ENCODE results near the gene RERG. TPM values are rescaled to one million over a fixed set of nuclear protein-coding genes. Genes with fewer than 3 reads are reported as not detected.

Gene RERG
- total RNA-seq, 2 experiments from 2014 or later, result not detected

DNA sequence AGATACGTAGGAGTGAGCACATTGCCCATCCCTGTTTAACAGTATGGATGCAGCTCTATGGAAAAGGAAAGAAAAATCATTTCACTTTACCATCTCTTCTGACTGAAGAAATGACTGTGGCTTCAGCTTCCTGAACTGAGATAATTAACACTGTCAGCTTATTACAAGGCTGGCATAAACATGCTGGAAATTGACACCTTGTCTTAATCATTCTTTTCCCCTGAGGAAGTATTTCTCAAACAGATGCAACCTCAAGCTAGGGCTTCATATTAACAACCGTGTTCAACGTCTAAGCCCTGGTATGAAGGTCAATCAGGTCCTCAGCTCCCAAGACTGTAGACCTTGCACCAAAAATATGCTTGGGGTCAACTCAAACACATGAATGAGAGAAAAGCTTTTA lies 25.0 kb downstream of the RERG start:
- Mint-ChIP-seq H3K9me3 (no peaks in the 10 kb centered on the region), H3K4me3 (no peak overlapping the region), H3K36me3 (ENCODE audit: low read depth) (no peaks in the 10 kb centered on the region), H3K4me1 (ENCODE audit: low read depth) (no peaks in the 10 kb centered on the region), H3K27ac (no peak overlapping the region), H3K27me3 (peaks cover 23% of the 10 kb centered on the region)
- Histone ChIP-seq H3K4me1 (ENCODE audit: insufficient read depth, low read length) (no peaks in the 10 kb centered on the region), H3K36me3 (ENCODE audit: insufficient read depth, low read length) (no peaks in the 10 kb centered on the region), H3K27me3 (ENCODE audit: control insufficient read depth in 1 of 2, insufficient read depth in 2 of 2, low read length in 2 of 2) (no peaks in the 10 kb centered on the region), H3K4me3 (ENCODE audit: low read length) (no peak overlapping the region), H3K9me3 (ENCODE audit: control insufficient read depth in 1 of 2, insufficient read depth in 1 of 2, low read length in 2 of 2) (no peaks in the 10 kb centered on the region), H3K27ac (ENCODE audit: low read depth in 1 of 2, low read length in 2 of 2) (no peak overlapping the region)
- CTCF ChIA-PET, result no interaction called here
- POLR2A ChIA-PET, result no interaction called here
- no peak for ATAC-seq (ENCODE audit: poor library complexity)
- no peak for DNase-seq
- no peak for TF ChIP-seq CTCF (IDR thresholded peaks at IDR 0.05)
- intact Hi-C loops (cut with DNase I, micrococcal nuclease), result no loop called here

- Histone ChIP-seq H3K27ac (ENCODE audit: low read depth in 1 of 2, low read length in 2 of 2) (no peak overlapping the region), H3K4me1 (ENCODE audit: insufficient read depth, low read length) (no peaks in the 10 kb centered on the region), H3K9me3 (ENCODE audit: control insufficient read depth in 1 of 2, insufficient read depth in 1 of 2, low read length in 2 of 2) (no peaks in the 10 kb centered on the region), H3K27me3 (ENCODE audit: control insufficient read depth in 1 of 2, insufficient read depth in 2 of 2, low read length in 2 of 2) (no peaks in the 10 kb centered on the region), H3K4me3 (ENCODE audit: low read length) (no peak overlapping the region), H3K36me3 (ENCODE audit: insufficient read depth, low read length) (no peaks in the 10 kb centered on the region)
- ATAC-seq (ENCODE audit: poor library complexity) (no peak), DNase-seq (no peak)
- H3K27ac Mint-ChIP-seq, result no peak overlapping the region
- H3K9me3 Mint-ChIP-seq, result no peaks in the 10 kb centered on the region
- POLR2A ChIA-PET, result no interaction called here
- no peaks in the 10 kb centered on the region for H3K4me1 Mint-ChIP-seq (ENCODE audit: low read depth)
- H3K36me3 Mint-ChIP-seq (ENCODE audit: low read depth), result no peaks in the 10 kb centered on the region
- no peak for TF ChIP-seq CTCF (IDR thresholded peaks at IDR 0.05)
- peaks cover 19% of the 10 kb centered on the region for H3K27me3 Mint-ChIP-seq
- H3K4me3 Mint-ChIP-seq, result no peak overlapping the region
- intact Hi-C loops (cut with DNase I, micrococcal nuclease), result no loop called here
- CTCF ChIA-PET, result no interaction called here
Observed at GRCh38 chr12:15194456-15195368, 26.5 kb downstream of the RERG start.

DNA sequence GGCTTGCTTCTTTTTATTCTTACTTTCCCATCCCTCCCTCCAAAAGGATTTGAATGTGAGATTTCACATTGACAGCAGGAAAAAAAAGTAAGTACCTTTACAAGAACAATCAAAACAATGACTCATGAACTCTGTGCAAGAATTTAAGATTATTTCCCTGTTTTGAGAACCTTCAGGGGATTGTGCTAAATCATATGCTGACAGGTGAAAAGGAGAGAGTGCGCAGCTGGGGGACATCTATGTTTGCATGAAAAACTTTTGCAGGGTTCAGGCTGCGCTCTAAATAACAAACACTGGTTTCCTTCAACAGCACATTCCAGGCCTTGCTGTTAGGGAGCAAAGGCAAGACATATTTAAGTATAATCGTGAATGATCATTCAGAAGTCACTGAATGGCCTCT lies 27.3 kb downstream of the RERG start:
- H3K4me1 Mint-ChIP-seq (ENCODE audit: low read depth), result no peaks in the 10 kb centered on the region
- peaks cover 19% of the 10 kb centered on the region for H3K27me3 Mint-ChIP-seq
- no peak overlapping the region for H3K4me3 Mint-ChIP-seq
- Histone ChIP-seq H3K36me3 (ENCODE audit: insufficient read depth, low read length) (no peaks in the 10 kb centered on the region), H3K27me3 (ENCODE audit: control insufficient read depth in 1 of 2, insufficient read depth in 2 of 2, low read length in 2 of 2) (no peaks in the 10 kb centered on the region), H3K4me3 (ENCODE audit: low read length) (no peak overlapping the region), H3K27ac (ENCODE audit: low read depth in 1 of 2, low read length in 2 of 2) (no peak overlapping the region), H3K9me3 (ENCODE audit: control insufficient read depth in 1 of 2, insufficient read depth in 1 of 2, low read length in 2 of 2) (no peaks in the 10 kb centered on the region), H3K4me1 (ENCODE audit: insufficient read depth, low read length) (no peaks in the 10 kb centered on the region)
- ChIA-PET CTCF (no interaction called here), POLR2A (interaction anchor here (0.9 kb wide), 1 partner anchor 16 kb away, joined by 3 read pairs; no protein-coding TSS in a partner anchor)
- DNase-seq (no peak), ATAC-seq (ENCODE audit: poor library complexity) (no peak)
- no peak overlapping the region for H3K27ac Mint-ChIP-seq
- H3K36me3 Mint-ChIP-seq (ENCODE audit: low read depth), result no peaks in the 10 kb centered on the region
- intact Hi-C loops (cut with DNase I, micrococcal nuclease), result no loop called here
- no peaks in the 10 kb centered on the region for H3K9me3 Mint-ChIP-seq
- TF ChIP-seq CTCF (IDR thresholded peaks at IDR 0.05), result no peak

Measured in CD4-positive, alpha-beta T cell (primary cell).